HL-60 (cell line): ENCODE results near the gene RGL1.
A peak's percentile ranks its signal among the peaks of the same experiment; 100 is the strongest.

Source experiments
- DNase-seq, 2 experiments: peaks; one replicate each; pipeline ENCODE4 v3.0.0-alpha.2; 2010 to 2020; ENCODE audit warnings: low read depth in 1 of 2, low spot score in 1 of 2
- H3K27ac ChIP-seq: fragments of 250-450 bp; sonication (Bioruptor Pico); replicated peaks from 2 replicates; pipeline ENCODE4 v1.5.1; 2020; ENCODE audit warnings: mild to moderate bottlenecking, moderate library complexity
- H3K27me3 ChIP-seq: fragments of 250-450 bp; sonication (Bioruptor Pico); 2 replicates; pipeline ENCODE4 v1.5.1; 2021; ENCODE audit warnings: mild to moderate bottlenecking, moderate library complexity; ENCODE audit not compliant: insufficient read depth, poor library complexity, severe bottlenecking
- H3K4me3 ChIP-seq: replicated peaks from 2 replicates; pipeline ENCODE4 v1.5.1; 2011; ENCODE audit warnings: mild to moderate bottlenecking, control low read depth, low read length; ENCODE audit not compliant: insufficient read depth
- CTCF ChIP-seq: IDR thresholded peaks from one replicate; pipeline ENCODE4 v1.5.1; 2011; ENCODE audit warnings: low read length, control low read depth, inconsistent platforms; ENCODE audit not compliant: insufficient read depth
- GABPA ChIP-seq: IDR thresholded peaks from 2 replicates; pipeline ENCODE4 v1.6.1; 2012; ENCODE audit warnings: low read depth
- POLR2AphosphoS5 ChIP-seq: IDR thresholded peaks from 2 replicates; pipeline ENCODE4 v1.6.1; 2012; ENCODE audit warnings: low read depth
- REST ChIP-seq: IDR thresholded peaks from 2 replicates; pipeline ENCODE4 v1.6.1; 2012; ENCODE audit warnings: low read depth; ENCODE audit not compliant: insufficient replicate concordance
- SPI1 ChIP-seq: IDR thresholded peaks from 2 replicates; pipeline ENCODE4 v1.6.1; 2012; ENCODE audit warnings: low read depth, mild to moderate bottlenecking, borderline replicate concordance

The RGL1 gene

DNA sequence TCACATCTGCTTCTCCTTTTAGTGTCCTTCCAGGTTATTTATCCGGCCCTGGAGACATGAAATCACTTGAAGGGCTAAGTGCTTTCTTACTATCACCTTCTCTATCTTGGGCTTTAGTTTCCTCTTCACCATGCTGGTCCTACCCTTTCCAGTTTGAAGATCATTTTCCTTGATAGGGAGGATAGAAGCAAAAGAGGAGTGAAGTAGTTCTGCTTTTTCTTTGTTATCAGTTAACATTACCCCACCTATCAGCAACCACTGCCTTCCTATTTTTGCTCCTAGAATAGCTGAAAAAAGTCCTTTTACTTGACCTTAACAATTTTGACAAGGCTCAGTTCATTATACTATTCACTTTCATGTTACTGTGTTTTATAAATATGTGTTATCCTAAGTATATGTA is 19.4 kb downstream of the RGL1 start:
- TF ChIP-seq SPI1 = peak; percentile 51
- no peak for TF ChIP-seq REST
- H3K27ac ChIP-seq = no peak overlapping the region
- no peaks in the 10 kb centered on the region for H3K27me3 ChIP-seq
- no peak overlapping the region for H3K4me3 ChIP-seq
- DNase-seq = peak in 1 of 2 experiments; percentile 6

- DNase-seq = no peak
- Histone ChIP-seq H3K27me3 (no peaks in the 10 kb centered on the region), H3K4me3 (no peak overlapping the region), H3K27ac (no peak overlapping the region)
- TF ChIP-seq POLR2AphosphoS5 = no peak
- TF ChIP-seq SPI1 = no peak
- no peak for TF ChIP-seq REST
- TF ChIP-seq CTCF = no peak
- TF ChIP-seq GABPA = no peak
Observed at GRCh38 chr1:183827801-183828200, 22.9 kb downstream of the RGL1 start.

GRCh38 chr1:183830389-183830788 is 25.5 kb downstream of the RGL1 start:
- Histone ChIP-seq H3K4me3 (no peak overlapping the region), H3K27ac (no peak overlapping the region), H3K27me3 (no peaks in the 10 kb centered on the region)
- no peak for TF ChIP-seq REST
- no peak for TF ChIP-seq CTCF
- TF ChIP-seq GABPA = no peak
- TF ChIP-seq POLR2AphosphoS5 = no peak
- TF ChIP-seq SPI1 = no peak
- DNase-seq = no peak

GRCh38 chr1:183831311-183831710 is 26.4 kb downstream of the RGL1 start:
- Histone ChIP-seq H3K4me3 (no peak overlapping the region), H3K27me3 (no peaks in the 10 kb centered on the region), H3K27ac (no peak overlapping the region)
- DNase-seq = no peak
- TF ChIP-seq SPI1 = no peak
- no peak for TF ChIP-seq REST
- TF ChIP-seq POLR2AphosphoS5 = no peak
- no peak for TF ChIP-seq CTCF
- no peak for TF ChIP-seq GABPA
